CD4-positive, alpha-beta T cell treated with Interleukin-1 beta for 1 hour (primary cell): ENCODE data around the gene HBM.

Experiments used
- DNase-seq, 2 donors: peaks; one replicate each; pipeline ENCODE4 v3.0.0-alpha.2; 2020 to 2022

HBM gene

GRCh38 chr16:165539-166374 is at the start of gene HBM:
Gene HBM, plus strand, starts transcription at chr16:165978. Its CDS starts 20 bp downstream, at chr16:165998.
- no peak for DNase-seq

GRCh38 chr16:116015-116414 is 49.8 kb upstream of the HBM start:
- no peak for DNase-seq

- DNase-seq: peak; percentile 69
These were observed 48.1 kb upstream of the HBM start for GRCh38 chr16:117379-118365.

- DNase-seq: no peak
These were observed 46.9 kb upstream of the HBM start for GRCh38 chr16:118857-119256.

GRCh38 chr16:119295-119694 is 46.5 kb upstream of the HBM start:
- DNase-seq: no peak

- DNase-seq: no peak
These were observed 45.8 kb upstream of the HBM start for GRCh38 chr16:119835-120491.

GRCh38 chr16:120756-121155 is 45.0 kb upstream of the HBM start:
- no peak for DNase-seq

- no peak for DNase-seq
These were observed 43.4 kb upstream of the HBM start for GRCh38 chr16:122361-122760.

- peak; percentile 23 to 34 for DNase-seq
These were observed 42.0 kb upstream of the HBM start for GRCh38 chr16:123558-124350.

GRCh38 chr16:125011-125410 is 40.8 kb upstream of the HBM start:
- DNase-seq: no peak

- no peak for DNase-seq
These were observed 36.7 kb upstream of the HBM start for GRCh38 chr16:129075-129474.

- no peak for DNase-seq
These were observed 35.1 kb upstream of the HBM start for GRCh38 chr16:130533-131173.

GRCh38 chr16:132120-132519 is 33.7 kb upstream of the HBM start:
- no peak for DNase-seq

- DNase-seq: no peak
These were observed 32.1 kb upstream of the HBM start for GRCh38 chr16:133716-134115.

- peak in 1 of 2 donors; percentile 28 for DNase-seq
These were observed 27.7 kb upstream of the HBM start for GRCh38 chr16:138049-138417.

- DNase-seq: no peak
These were observed 25.5 kb upstream of the HBM start for GRCh38 chr16:140175-140857.

- DNase-seq: no peak
These were observed 23.3 kb upstream of the HBM start for GRCh38 chr16:142405-142967.

GRCh38 chr16:143047-143446 is 22.7 kb upstream of the HBM start:
- no peak for DNase-seq

- no peak for DNase-seq
These were observed 22.3 kb upstream of the HBM start for GRCh38 chr16:143456-143855.

GRCh38 chr16:144797-145252 is 21.0 kb upstream of the HBM start:
- no peak for DNase-seq

GRCh38 chr16:146646-147045 is 19.1 kb upstream of the HBM start:
- DNase-seq: no peak
